ENCODE results near the gene TSSK3.

DNA sequence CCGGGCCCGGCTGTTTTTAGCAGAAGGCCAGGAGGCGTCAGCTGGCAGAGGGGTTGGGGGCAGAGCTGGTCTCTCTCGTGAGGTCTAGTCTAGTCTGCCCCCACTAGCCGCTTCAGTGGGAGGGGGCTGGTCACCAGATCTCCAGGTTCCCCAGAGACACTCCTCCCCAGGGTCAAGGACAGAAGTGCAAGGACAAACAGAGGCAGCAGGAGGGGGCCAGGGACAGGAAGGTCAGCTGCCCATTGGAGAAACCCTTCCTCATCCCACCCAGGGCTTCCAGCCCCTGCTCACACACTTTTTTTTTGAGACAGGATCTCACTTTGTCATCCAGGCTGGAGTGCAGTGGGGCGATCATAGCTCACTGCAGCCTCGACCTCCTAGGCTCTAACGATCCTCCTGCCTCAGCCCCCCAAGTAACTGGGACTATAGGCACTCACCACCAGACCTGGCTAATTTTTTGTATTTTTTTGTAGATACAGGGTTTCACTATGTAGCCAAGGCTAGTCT is 10.0 kb upstream of the TSSK3 start:
- no peak for TF ChIP-seq EZH2phosphoT487 (IDR thresholded peaks at IDR 0.05; ENCODE audit: borderline replicate concordance)
- TF ChIP-seq, protein P1, sequence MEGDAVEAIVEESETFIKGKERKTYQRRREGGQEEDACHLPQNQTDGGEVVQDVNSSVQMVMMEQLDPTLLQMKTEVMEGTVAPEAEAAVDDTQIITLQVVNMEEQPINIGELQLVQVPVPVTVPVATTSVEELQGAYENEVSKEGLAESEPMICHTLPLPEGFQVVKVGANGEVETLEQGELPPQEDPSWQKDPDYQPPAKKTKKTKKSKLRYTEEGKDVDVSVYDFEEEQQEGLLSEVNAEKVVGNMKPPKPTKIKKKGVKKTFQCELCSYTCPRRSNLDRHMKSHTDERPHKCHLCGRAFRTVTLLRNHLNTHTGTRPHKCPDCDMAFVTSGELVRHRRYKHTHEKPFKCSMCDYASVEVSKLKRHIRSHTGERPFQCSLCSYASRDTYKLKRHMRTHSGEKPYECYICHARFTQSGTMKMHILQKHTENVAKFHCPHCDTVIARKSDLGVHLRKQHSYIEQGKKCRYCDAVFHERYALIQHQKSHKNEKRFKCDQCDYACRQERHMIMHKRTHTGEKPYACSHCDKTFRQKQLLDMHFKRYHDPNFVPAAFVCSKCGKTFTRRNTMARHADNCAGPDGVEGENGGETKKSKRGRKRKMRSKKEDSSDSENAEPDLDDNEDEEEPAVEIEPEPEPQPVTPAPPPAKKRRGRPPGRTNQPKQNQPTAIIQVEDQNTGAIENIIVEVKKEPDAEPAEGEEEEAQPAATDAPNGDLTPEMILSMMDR (conservative IDR thresholded peaks at IDR 0.05; ENCODE audit: low read length) = no peak
